Prostate gland (tissue), 2 donors: ENCODE measurements around the gene CEP290.

Experiments used
- CTCF ChIP-seq, 4 experiments: fragments of 200-600 bp in 2 of 4; fragments of 450-650 bp in 2 of 4; sonication (generic) in 2 of 4; IDR thresholded peaks; 1 replicate in 3 of 4; 2 replicates in 1 of 4; pipeline ENCODE4 v1.5.1; 2016 to 2019; ENCODE audit warnings: antibody characterized with exemption in 4 of 4, mild to moderate bottlenecking in 2 of 4, moderate library complexity in 2 of 4
- POLR2A ChIP-seq: fragments of 450-650 bp; IDR thresholded peaks from one replicate; pipeline ENCODE4 v1.6.1; 2016; ENCODE audit warnings: antibody characterized with exemption, mild to moderate bottlenecking
- POLR2AphosphoS5 ChIP-seq: sonication (generic); formaldehyde crosslinking; IDR thresholded peaks from one replicate; pipeline ENCODE4 v1.6.1; 2017; ENCODE audit warnings: antibody characterized with exemption

DNA sequence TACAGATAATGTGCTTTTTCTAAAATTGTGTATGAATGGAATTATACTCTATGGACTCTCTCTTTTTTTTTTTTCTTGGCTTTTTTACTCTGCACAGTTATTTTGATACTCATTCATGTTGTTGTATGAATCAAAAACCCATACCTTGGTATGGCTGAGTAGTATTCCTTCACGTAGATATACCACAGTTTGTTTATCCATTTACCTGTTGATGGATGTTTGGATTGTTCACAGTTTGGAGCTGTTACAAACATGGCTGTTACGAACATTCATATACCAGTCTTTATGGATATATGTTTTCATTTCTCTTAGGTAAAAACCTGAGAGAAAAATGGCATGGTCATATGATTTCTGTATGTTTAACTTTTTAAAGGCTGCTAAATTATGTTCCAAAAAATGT, 43.4 kb upstream of the CEP290 start:
- no peak for TF ChIP-seq CTCF (IDR thresholded peaks at IDR 0.05)
- TF ChIP-seq POLR2AphosphoS5, result no peak
- TF ChIP-seq POLR2A, result no peak
